Measurements from ENCODE around the gene IGFBP2. TPM values are rescaled to one million over a fixed set of nuclear protein-coding genes. Genes with fewer than 3 reads are reported as not detected.

Gene IGFBP2
- total and polyA plus RNA-seq, 2 experiments from 2014 or later, result 5.6 to 40.1 TPM

DNA sequence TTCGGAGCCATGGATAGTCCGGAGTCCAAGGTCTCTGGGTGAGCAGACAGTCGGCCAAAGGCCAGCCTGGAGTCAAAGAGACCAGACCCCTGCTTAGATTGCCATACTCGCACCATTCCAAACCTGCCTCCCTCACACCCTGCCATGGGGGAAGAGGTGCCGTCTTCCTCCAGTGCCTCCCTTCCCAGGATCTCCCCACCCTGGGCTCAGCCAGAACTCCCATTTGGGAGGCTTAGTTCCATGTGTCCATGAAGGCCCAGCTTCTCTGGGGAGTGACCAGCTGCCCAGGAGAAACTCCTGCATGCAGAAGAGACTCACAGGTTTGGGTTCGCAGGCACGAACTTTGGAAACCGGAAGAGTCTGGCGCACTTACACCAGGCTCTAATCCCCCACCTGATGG is 40.4 kb downstream of the IGFBP2 start:
- H3K9me3 ChIP-seq (ENCODE audit: low read depth), result no peaks in the 10 kb centered on the region
- WGBS, 2 experiments (ENCODE audit: low coverage in 1 of 2, low lambda C conversion rate in 2 of 2, missing lambda C conversion rate in 2 of 2), result 79 to 80% methylated on average over 9 of the region's 9 CpGs
- H3K79me2 ChIP-seq (ENCODE audit: insufficient read depth), result no peaks in the 10 kb centered on the region
- H4K20me1 ChIP-seq (ENCODE audit: insufficient read depth), result no peaks in the 10 kb centered on the region
- no peak for DNase-seq
- H3K9me2 ChIP-seq (ENCODE audit: insufficient read depth), result no peaks in the 10 kb centered on the region
- H3K9ac ChIP-seq, result no peak overlapping the region
- 0 out of 2 replicates have a peak, but pooled peaks cover 6% of the 10 kb centered on the region for H3F3A ChIP-seq (ENCODE audit: insufficient read depth)
- H3K27ac ChIP-seq, result no peak overlapping the region
- H3K4me1 ChIP-seq (ENCODE audit: insufficient read depth), result no peaks in the 10 kb centered on the region
- H3K4me3 ChIP-seq, result no peak overlapping the region
- H3K36me3 ChIP-seq (ENCODE audit: low read depth), result no peaks in the 10 kb centered on the region
- in situ Hi-C loops (cut with MboI), result no loop called here
- H3K27me3 ChIP-seq (replicated peaks; ENCODE audit: insufficient read depth), result no peaks in the 10 kb centered on the region
- H2AFZ ChIP-seq, result no peak overlapping the region
- no peak overlapping the region for H3K4me2 ChIP-seq (ENCODE audit: unreplicated experiment)
- no peak for TF ChIP-seq EZH2 (IDR thresholded peaks at IDR 0.05; ENCODE audit: insufficient read depth, poor library complexity, severe bottlenecking)
- no peak for TF ChIP-seq EZH2phosphoT487 (IDR thresholded peaks at IDR 0.05; ENCODE audit: insufficient read depth, low read depth)

DNA sequence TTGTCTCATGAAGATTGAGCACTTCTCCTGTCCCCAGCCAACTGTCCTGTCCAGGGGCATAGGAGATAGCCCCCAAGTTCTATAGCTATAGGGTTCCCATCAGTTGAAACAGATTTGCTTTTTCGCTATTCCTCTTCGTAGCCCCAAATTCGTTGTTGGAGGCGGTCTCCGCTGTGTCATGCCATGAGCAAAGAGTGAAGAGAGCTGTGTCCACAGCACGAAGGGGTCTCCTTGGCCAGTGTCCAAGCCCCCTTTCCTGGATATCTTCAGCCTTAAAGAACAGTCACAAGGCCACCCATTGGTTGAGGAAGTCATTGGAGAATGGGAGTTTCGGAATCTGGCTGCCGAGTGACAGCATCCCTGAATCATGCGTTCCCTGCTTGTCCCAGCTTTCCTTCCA is 41.2 kb downstream of the IGFBP2 start:
- Histone ChIP-seq H4K20me1 (ENCODE audit: insufficient read depth) (no peaks in the 10 kb centered on the region), H3K4me2 (ENCODE audit: unreplicated experiment) (no peak overlapping the region), H3K27ac (no peak overlapping the region), H3K4me3 (no peak overlapping the region), H3K27me3 (replicated peaks; ENCODE audit: insufficient read depth) (no peaks in the 10 kb centered on the region), H2AFZ (no peak overlapping the region), H3F3A (ENCODE audit: insufficient read depth) (0 out of 2 replicates have a peak, but pooled peaks cover 6% of the 10 kb centered on the region), H3K4me1 (ENCODE audit: insufficient read depth) (no peaks in the 10 kb centered on the region), H3K9ac (no peak overlapping the region), H3K36me3 (ENCODE audit: low read depth) (no peaks in the 10 kb centered on the region), H3K79me2 (ENCODE audit: insufficient read depth) (no peaks in the 10 kb centered on the region), H3K9me2 (ENCODE audit: insufficient read depth) (no peaks in the 10 kb centered on the region), H3K9me3 (ENCODE audit: low read depth) (no peaks in the 10 kb centered on the region)
- in situ Hi-C loops (cut with MboI), result no loop called here
- TF ChIP-seq EZH2 (IDR thresholded peaks at IDR 0.05; ENCODE audit: insufficient read depth, poor library complexity, severe bottlenecking) (no peak), EZH2phosphoT487 (IDR thresholded peaks at IDR 0.05; ENCODE audit: insufficient read depth, low read depth) (no peak)
- no peak for DNase-seq
- WGBS, 2 experiments (ENCODE audit: low coverage in 1 of 2, low lambda C conversion rate in 2 of 2, missing lambda C conversion rate in 2 of 2), result 88% methylated on average over 9 of the region's 9 CpGs

DNA sequence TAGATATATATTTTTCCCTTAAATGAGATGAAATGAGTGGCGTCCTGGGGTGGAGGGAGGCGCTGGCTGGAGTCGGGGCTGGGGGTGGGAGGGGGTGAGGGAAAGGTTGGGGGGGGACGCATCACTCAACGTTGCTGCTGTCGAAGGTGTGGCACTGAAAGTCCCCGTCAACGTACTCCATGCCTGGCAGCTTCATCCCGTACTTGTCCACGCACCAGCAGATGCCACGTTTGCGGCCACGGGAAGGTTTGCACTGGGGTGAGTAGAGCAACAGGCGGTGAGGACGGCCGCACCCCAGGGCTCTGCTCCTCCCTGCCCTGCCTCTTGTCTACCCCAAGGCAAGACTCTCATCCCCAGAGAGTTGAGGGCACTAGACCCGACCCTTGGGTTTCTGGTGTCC is 43.4 kb downstream of the IGFBP2 start:
- H3F3A ChIP-seq (ENCODE audit: insufficient read depth), result 0 out of 2 replicates have a peak, but pooled peaks cover 6% of the 10 kb centered on the region
- in situ Hi-C loops (cut with MboI), result no loop called here
- no peaks in the 10 kb centered on the region for H3K79me2 ChIP-seq (ENCODE audit: insufficient read depth)

DNA sequence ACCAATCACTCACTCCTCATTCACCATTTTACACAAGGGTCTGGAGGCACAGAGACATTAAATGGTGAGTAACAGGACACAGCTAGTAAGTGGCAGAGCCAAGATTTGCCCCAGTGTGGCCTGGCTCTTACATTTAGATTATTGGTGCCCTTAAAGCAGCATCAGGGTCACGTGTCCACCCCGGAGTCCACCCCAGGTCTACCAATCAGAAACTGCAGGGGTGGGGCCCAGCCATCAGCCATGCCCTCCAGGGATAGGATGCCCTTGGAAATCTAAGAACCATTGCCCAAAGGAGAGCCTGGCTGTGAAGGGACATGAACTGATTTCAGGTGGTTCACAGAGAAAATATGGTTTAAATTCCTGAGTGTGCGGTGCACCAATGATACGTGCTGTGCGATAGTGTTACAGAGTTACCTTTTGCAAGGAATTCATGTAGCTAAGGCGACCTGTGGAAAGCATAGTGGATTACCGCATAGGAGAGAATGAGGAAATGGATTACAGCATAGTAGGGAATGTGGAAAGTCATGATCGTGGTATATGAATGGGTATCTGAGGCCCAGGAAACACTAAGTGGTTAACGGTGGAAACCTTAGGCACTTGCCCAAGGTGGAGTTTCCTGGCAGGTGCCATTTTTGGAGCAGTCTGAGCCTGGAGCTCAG is 44.3 kb downstream of the IGFBP2 start:
- H4K20me1 ChIP-seq (ENCODE audit: insufficient read depth), result no peaks in the 10 kb centered on the region
- H3K9ac ChIP-seq, result no peak overlapping the region
- H3K27me3 ChIP-seq (replicated peaks; ENCODE audit: insufficient read depth), result no peaks in the 10 kb centered on the region
- DNase-seq, result no peak
- H3K9me2 ChIP-seq (ENCODE audit: insufficient read depth), result no peaks in the 10 kb centered on the region
- WGBS, 2 experiments (ENCODE audit: low coverage in 1 of 2, low lambda C conversion rate in 2 of 2, missing lambda C conversion rate in 2 of 2), result 86 to 91% methylated on average over 9 of the region's 9 CpGs
- H3K36me3 ChIP-seq (ENCODE audit: low read depth), result no peaks in the 10 kb centered on the region
- no peaks in the 10 kb centered on the region for H3K9me3 ChIP-seq (ENCODE audit: low read depth)
- H3K27ac ChIP-seq, result no peak overlapping the region
- in situ Hi-C loops (cut with MboI), result no loop called here
- H3K4me2 ChIP-seq (ENCODE audit: unreplicated experiment), result no peak overlapping the region
- H3F3A ChIP-seq (ENCODE audit: insufficient read depth), result peaks cover 10% of the 10 kb centered on the region; the same call in 1 of the 2 replicates
- H3K4me1 ChIP-seq (ENCODE audit: insufficient read depth), result no peaks in the 10 kb centered on the region; the same call in 1 of the 2 replicates
- no peak overlapping the region for H3K4me3 ChIP-seq
- no peaks in the 10 kb centered on the region for H3K79me2 ChIP-seq (ENCODE audit: insufficient read depth)
- TF ChIP-seq EZH2phosphoT487 (IDR thresholded peaks at IDR 0.05; ENCODE audit: insufficient read depth, low read depth) (no peak), EZH2 (IDR thresholded peaks at IDR 0.05; ENCODE audit: insufficient read depth, poor library complexity, severe bottlenecking) (no peak)
- H2AFZ ChIP-seq, result no peak overlapping the region

More for the DNA sequence above, 43.4 kb downstream of the IGFBP2 start:
- H3K9me2 ChIP-seq (ENCODE audit: insufficient read depth), result no peaks in the 10 kb centered on the region
- no peaks in the 10 kb centered on the region for H3K36me3 ChIP-seq (ENCODE audit: low read depth)
- H3K9ac ChIP-seq, result no peak overlapping the region
- H2AFZ ChIP-seq, result no peak overlapping the region
- H3K4me1 ChIP-seq (ENCODE audit: insufficient read depth), result no peaks in the 10 kb centered on the region; the same call in 1 of the 2 replicates
- 77 to 84% methylated on average over 14 to 17 of the region's 17 CpGs for WGBS, 2 experiments (ENCODE audit: low coverage in 1 of 2, low lambda C conversion rate in 2 of 2, missing lambda C conversion rate in 2 of 2)
- H4K20me1 ChIP-seq (ENCODE audit: insufficient read depth), result no peaks in the 10 kb centered on the region
- H3K27ac ChIP-seq, result no peak overlapping the region
- H3K4me2 ChIP-seq (ENCODE audit: unreplicated experiment), result no peak overlapping the region
- H3K9me3 ChIP-seq (ENCODE audit: low read depth), result no peaks in the 10 kb centered on the region
- DNase-seq, result no peak
- no peaks in the 10 kb centered on the region for H3K27me3 ChIP-seq (replicated peaks; ENCODE audit: insufficient read depth)
- H3K4me3 ChIP-seq, result no peak overlapping the region
- TF ChIP-seq EZH2phosphoT487 (IDR thresholded peaks at IDR 0.05; ENCODE audit: insufficient read depth, low read depth) (no peak), EZH2 (IDR thresholded peaks at IDR 0.05; ENCODE audit: insufficient read depth, poor library complexity, severe bottlenecking) (no peak)
